ENCODE data around the gene ANKRD61. TPM values are rescaled to one million over a fixed set of nuclear protein-coding genes. Genes with fewer than 3 reads are reported as not detected.
A peak's percentile ranks its signal among the peaks of the same experiment; 100 is the strongest.
"Not testable (repeated sequence)": the region's sequence is repeated elsewhere in the genome, so short reads cannot be mapped to it uniquely, and the experiment has no call there.

Gene ANKRD61
- total RNA-seq (ENCODE audit: insufficient read depth, low replicate concordance) = not detected

DNA sequence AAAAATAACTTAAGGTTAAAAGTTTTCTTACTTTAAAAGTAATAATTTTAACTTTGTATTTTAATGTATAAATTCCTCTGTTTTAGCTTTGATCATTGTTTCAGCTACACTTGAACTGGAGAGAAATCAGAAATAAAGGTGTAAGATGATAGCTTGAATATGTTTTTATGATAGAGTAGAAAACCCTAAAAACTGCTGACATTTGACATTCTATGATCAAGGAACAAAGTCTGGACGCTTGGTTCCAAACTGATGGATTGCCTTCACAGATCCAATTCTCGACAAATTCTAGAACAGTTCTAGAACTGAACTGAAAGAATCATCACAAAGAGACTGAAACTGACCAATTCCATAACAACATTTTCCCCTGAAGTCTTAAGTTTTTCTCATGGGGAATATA, at the start of gene ANKRD61:
Gene ANKRD61 (plus strand): TSS at position 389 of the 400 bp plus-strand sequence. CDS start 0 bp downstream, at position 389.
- DNase-seq (ENCODE audit: low spot score) = no peak

DNA sequence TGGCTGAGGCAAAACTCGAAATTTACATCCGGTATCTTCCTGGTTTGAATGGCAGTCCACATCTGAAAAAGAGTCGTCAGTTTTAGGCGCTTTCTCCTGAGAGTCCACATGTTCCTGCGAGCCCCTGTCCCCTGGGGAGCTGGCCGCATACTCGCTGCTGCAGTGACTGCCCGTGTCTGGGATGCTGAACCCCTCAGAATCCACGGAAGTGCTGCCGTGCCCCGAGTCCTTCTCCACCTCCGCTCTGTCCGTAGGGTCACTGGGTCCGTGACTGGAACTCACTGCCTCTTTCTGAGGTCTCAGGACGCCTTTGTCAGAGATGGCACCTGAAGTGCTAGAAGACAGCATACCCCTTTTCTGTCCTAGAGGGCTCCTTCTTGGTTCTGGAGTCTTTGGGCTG, 44.1 kb upstream of the ANKRD61 start:
- not testable (repeated sequence) for DNase-seq (ENCODE audit: low spot score)

DNA sequence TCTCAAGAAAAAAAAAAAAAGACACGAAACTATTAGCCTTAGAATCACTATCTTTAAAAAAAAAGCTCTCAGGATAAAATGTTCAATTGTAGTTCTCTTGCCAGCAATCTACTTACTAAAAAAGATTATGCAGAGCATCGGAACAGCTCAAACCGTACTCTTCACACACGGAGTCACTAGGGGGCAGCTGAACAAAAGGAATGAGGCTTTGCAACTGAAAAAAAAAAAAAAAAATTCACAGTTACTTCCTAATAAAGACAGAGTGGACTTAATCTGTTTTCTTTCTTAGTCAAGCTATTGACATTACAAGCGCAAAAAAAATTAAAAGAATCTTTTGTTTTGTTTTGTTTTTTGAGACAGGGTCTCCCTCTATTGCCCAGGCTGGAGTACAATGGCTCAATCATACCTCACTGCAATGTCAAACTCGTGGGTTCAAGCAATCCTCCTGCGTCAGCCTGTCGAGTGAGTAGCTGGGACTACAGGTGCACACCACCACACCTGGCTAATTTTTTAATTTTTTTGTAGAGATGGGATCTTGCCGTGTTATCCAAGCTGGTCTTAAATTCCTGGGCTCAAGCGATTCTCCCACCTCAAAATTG, 33.9 kb upstream of the ANKRD61 start:
- peak; percentile 82 for DNase-seq (ENCODE audit: low spot score)

DNA sequence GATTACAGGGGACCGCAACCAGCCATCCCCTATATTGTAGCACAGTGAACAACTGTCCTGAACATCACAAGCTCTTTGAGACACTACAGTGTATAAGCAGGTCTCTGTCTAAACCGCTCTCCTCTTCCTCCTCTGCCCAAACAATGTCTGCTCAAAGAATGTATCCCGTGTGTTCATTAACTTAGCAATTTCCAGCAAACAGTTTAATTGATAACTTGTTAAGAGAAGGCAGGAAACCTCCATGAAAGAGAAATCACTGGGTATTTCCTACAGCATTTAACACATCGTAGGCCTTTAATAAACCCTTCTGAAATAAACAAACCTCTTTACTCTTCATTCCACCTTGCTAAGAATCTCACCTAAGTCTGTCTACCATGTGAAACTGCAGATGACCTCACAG, 23.8 kb upstream of the ANKRD61 start:
- no peak for DNase-seq (ENCODE audit: low spot score)

DNA sequence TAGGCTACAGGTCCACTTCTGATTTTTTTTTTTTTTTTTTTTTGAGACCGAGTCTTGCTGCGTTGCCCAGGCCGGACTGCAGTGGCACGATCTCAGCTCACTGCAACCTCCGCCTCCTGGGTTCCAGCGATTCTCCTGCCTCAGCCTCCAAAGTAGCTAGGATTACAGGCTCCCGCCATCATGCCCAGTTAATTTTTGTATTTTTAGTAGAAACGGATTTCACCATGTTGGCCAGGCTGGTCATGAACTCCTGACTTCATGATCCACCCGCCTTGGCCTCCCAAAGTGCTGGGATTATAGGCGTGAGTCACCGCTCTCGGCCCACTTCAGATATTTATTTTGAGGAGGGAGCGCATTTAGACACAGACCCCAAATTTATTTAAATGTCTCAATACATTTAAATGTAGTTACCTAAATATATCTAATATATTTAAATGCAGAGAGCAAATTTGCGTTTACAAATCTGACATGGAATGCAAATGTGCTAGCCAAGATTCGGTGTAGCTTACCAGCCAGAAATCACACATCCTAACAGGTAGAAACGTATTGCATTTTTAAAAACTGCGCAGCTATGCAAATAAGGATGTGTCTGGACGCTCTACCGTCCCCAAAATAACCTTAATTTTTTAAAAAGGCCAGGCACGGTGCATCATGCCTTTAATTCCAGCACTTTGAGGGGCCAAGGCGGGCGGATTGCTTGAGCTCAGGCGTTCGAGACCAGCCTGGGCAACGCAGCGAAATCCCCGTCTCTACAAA, 23.2 kb upstream of the ANKRD61 start:
- not testable (repeated sequence) for DNase-seq (ENCODE audit: low spot score)

DNA sequence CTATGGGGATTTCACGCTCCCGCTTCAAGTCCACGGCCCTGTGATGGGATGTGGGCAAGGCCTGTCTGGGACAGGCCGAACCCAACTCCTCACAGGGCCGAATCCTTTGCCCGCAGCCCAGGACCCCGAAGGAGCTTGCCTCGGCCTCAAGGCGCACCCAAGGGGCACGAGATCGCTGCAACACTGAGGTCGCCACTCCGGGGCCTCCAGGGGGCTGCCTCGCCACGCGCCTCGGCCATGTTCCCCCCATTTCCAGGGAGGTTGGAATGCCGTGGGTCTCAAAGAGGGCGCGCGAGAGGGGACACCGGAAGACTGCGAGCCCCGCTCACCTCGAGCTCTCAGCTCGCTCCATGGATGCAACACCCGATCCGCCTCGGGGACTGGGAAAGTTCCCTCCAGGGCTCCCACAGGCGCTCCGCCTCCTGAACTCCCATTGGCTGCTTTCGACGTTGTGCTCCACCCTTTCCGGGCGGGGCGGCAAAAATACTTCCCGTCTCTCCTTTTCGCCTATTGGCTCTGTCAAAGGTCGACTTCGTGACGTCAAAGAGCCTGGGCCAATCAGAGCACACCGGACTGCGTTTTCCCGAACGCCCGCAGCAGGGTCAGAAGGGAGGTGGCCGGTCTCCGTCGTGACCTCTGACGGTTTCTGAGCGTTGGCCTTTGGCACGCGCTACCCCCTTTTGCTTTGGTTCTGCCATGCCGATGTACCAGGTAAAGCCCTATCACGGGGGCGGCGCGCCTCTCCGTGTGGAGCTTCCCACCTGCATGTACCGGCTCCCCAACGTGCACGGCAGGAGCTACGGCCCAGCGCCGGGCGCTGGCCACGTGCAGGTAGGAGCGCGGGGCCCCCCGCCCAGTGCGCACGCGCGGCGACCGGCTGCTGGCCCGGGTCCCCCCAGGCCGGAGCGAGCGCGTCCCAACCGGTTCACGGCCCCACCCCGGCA, 22.2 kb upstream of the ANKRD61 start, which contains the start of the genes AIMP2 and PMS2:
Gene AIMP2 (plus strand): TSS at position 605 of the 944 bp plus-strand sequence. CDS start 92 bp downstream, at position 697.
Gene PMS2 (minus strand): TSS at position 382 of the 944 bp plus-strand sequence. CDS start 30 bp downstream, at position 352.
- DNase-seq (ENCODE audit: low spot score) = peak; percentile 100

DNA sequence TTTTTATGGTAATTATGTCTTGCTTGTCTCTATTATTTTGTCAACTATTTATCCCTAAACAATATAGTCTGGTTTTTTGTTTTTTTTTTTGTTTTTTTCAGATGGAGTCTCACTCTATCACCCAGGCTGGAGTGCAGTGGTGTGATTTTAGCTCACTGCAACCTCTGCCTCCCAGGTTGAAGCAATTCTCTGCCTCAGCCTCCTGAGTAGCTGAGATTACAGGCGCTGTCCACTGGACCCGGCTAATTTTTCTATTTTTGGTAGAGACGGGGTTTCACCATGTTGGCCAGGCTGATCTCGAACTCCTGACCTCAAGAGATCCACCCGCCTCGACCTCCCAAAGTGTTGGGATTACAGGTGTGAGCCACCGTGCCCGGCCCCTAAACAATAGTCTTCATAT, 20.8 kb upstream of the ANKRD61 start:
- DNase-seq (ENCODE audit: low spot score) = not testable (repeated sequence)

DNA sequence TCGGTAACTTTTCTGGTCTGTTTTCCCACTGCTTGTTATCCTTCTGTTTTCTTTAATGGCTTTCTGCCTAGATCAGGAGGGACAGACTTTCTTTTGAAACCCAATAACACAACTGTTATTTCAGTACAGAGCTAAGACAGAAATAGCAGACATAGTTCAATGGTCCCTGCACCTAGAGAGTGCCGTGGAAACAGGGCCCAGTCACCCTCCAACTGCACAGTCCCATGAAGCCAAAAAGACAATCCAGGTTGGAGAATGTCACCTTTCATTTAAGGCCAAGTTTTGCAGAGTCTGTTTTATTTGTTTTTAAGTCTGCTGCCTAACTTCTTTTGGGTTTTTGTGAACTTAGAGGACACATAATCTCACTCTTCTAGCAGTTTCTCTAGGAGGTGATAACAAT, 19.6 kb upstream of the ANKRD61 start:
- peak; percentile 7 for DNase-seq (ENCODE audit: low spot score)

DNA sequence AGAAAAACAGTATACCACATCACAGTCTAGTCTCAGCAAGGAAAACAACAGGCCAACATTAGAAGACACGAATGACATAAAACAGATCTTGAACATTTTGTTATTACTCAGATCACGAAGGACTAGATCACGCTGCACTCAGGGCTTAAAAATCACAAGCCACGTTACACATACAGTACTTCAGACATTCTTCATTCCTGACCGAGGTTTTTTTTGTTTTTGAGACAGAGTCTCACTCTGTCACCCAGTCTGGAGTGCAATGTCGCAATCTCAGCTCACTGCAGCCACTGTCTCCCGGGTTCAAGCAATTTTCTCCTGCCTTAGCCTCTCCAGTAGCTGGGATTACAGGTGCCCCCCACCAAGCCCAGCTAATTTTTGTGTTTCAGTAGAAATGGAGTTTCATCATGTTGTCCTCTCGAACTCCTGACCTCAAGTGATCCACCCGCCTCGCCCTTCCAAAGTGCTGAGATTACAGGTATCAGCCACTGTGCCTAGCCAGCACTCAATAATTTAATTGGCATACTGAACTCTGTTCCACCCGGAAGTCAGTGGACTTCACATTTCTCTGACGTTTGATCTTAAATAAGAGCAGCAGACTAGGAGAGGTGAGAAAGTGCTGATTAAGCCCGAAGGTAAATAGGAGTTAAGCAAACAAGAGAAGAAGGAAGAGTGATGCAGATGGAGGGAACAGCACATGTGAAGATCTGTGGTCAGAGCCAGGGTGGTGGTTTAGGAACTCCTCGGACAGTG, 18.6 kb upstream of the ANKRD61 start:
- DNase-seq (ENCODE audit: low spot score) = peak; percentile 67

DNA sequence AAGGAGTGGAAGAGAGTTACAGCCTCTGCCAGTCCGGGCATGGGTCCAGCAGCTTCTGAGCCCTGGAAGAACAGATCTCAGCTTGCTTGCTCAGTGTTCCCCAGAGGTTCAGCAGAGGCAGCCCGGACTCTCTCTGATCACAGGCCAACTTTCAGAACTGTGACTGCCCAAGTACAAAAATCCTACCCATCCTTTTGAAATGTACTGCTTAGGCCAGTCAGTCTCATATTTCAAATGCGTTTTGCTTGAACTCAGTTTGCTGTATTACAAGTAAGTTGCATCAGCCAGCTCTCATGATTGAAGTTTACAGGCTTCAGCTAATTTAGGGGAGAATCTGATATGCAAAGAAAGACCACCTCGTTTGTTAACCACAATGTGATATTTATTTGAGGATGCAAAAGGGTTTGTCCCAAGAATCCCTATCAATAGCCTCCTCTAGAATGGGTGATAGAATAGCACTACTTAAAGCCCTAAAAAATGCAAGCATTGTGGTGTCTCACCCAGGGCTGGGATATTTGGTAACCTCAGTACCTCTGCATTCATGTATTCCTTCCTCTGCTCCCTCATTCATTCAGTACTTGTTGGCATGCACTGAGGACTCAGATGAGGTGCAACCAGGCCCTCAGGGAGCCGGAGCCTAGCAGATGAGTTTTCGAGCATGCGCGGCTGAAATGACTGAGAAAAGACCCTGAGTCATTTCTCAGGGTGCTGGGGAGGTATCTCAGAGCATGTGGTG, 15.1 kb upstream of the ANKRD61 start:
- peak; percentile 99 for DNase-seq (ENCODE audit: low spot score)

DNA sequence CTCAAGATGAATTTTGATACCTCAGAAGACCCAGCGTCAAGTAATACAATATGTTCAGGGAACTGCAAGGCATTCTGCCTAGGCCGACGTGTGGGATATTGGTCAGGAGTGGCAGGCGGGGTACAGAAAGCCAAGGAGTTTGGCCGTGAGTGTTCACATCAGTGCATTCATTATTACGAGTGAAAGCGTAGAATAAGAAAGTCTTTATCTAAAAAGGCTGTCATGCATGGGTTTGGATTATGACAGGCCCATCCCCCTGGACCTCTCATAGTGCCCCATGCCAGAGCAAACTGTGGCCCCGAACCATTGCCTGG, 14.6 kb upstream of the ANKRD61 start:
- no peak for DNase-seq (ENCODE audit: low spot score)

DNA sequence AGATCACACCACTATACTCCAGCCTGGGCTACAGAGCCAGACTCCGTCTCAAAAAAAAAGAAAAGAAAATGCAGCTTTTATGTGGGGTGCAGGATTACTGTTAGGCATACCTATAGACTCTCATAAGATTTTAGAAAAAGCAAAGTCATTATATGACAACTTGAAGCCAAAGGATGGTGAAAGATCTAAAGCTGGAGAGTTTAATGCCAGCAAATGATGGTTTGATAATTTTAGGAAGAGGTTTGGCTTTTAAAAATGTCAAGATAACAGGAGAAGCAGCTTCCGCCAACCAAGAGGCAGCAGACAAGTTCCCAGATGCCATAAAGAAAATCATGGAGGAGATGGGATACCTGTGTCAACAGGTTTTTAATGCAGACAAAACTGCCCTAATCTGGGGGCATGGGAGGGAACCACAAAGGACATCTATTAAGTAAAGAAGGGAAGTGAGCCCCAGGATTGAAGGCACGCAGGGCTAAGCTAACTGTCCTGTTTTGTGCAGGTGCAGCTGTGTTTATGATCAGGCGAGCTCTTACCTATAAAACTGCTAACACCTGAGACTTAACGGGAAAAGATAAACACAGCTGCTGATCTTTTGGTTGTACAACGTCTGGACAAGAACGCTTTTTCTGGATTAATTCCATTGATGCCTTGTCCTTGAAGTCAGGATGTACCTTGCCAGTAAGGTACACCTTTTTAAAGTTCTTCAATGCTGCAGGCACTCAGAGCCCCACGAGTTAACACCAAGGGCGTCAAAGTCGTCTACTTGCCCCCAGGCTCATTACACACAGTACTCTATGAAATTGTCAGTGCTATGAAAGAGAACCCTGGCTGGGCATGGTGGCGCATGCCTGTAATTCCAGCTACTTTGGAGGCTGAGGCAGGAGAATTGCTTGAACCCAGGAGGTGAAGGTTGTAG, 10.5 kb upstream of the ANKRD61 start:
- no peak for DNase-seq (ENCODE audit: low spot score)

DNA sequence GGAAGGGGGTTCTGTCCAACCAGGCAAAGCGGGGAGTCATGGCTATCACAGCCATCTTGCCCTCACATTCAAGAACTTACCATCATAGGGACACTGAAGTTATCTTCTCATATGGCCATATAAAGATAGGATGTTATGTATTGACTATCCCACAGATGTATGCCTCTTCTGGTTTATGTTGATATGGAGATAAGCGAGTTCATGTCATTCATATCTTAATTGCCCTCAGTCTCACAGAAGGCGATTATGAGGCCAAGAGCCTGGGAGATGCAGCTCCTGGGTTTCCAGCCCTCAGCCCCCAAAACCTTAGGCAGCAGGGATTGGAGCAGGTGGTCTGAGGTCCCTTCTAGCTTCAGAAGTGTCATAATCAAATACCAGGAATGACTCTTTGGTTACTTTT, 8.5 kb upstream of the ANKRD61 start:
- no peak for DNase-seq (ENCODE audit: low spot score)

DNA sequence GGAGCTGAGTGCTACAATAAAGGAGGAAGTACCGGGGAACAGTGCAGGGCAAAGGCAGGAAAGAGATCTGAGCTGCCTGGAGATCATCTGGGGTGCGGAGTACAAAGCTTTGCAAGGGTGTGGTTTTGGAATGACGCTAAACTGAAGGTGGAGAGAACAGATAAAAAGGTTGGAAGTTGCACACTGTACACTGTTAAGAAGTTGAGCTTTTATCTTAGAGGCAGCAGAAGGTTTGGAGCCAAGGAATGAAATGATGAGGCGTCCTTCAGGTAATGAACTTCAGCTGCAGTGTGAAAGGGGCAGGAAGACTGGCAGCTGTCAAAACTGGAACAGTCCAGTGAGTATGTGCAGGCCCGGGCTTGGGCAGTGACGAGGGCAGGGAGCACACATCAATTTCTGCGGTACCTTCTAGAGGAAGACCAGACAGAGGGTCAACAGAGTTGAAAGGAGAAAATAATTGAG, 7.2 kb upstream of the ANKRD61 start:
- no peak for DNase-seq (ENCODE audit: low spot score)

DNA sequence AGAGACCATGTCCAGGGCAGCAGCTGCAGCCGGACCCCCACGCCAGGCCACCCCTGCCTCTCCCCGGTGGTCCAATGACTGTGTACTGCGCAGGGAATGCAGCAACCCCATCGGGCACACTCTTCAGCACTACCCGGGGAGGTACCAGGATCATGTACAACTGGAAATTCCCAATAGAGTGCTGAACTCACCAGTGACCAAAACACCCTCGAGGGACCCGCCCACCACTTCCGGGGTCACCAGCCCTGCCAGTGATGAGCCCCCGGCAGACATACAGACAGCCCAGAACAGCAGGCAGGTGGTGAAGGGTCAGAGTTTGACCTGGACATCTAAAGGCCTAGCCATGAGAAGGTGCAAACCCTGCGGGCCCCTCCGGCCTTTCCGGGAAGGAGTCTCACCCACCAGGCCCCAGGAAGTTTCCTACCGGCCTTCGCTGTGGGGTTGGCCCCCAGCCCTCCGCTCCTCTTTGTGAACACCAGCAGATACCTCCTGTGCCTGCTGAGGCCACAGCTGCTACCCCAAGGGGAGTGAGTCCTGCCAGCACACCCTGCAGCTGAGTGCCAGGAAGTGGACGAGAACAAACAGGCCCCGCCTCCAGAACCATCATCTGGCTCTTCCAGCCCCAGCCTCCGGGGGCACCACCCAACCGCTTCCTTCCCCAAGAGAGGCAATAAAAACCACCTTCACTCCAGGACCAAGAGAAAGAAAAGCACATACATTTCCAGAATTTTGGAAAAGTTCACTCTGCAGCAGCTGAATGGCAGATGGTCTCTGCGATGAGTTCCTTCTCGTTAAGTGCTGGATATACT, 5.0 kb upstream of the ANKRD61 start:
- no peak for DNase-seq (ENCODE audit: low spot score)

DNA sequence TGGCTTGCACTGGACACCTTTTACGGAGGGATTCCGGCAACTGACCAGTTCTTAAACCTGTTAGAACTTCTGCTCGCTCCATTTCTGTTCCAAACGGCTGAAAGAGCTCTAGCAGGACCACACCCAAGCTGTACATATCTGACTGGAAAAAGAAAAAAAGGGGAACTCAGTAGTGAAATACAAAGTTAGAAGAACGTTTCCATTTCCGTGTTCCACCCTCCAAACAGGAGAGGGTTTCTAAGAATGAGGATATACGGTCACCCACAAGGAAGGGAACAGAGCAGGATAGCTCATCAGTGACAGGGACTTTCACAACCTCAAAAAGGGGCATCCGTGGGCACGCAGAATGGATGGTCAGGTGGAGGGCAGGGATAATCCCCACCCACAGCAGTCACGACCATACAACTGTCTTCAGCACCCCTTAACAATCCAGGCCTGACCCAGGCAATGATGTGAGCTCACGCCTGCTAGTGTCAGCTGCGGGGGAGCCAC, 4.3 kb upstream of the ANKRD61 start:
- DNase-seq (ENCODE audit: low spot score) = no peak

DNA sequence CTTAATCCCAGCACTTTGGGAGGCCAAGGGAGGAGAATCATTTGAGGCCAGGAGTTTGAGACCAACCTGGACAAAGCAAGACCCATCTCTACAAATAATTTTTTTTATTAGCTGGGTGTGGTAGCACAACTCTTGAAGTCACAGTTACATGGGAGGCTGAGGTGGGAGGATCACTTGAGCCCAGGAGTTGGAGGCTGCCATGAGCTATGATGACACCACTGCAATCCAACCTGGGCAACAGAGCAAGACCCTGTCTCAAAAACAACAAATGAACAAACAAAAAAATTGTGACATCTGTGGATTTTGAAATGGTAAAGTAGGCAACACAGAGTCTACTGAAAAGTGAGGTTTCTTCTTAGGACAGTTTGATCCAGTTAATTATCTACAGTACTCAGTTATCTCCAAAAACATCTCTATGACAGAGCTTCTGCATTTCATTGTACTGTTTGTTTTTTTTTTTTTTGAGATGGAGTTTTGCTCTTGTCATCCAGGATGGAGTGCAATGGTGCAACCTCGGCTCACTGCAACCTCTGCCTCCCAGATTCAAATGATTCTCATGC, 3.3 kb upstream of the ANKRD61 start:
- DNase-seq (ENCODE audit: low spot score) = no peak

DNA sequence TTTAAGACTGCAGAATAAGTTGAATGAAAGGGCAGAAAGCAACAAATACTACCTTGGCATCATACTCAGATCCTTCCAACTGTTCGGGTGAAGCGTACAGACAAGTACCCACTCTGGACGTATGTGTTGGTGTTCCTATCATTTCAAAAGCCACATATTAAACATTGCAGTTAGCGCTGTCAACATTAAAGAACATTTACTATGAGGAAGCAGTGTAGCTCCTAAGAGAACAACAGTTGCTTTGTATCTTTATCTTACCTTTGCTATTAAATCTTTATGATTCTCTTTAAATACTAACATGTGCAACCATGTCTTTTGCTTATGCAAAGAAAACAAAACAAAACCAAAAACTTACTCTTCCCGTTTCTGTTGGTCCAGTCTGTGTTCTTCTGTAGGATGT, 2.6 kb upstream of the ANKRD61 start:
- DNase-seq (ENCODE audit: low spot score) = no peak

Data from umbilical cord (tissue), 2 donors.